Large intestine (tissue), 3 donors: ENCODE data around the gene C6orf136. TPM values are rescaled to one million over a fixed set of nuclear protein-coding genes. Genes with fewer than 3 reads are reported as not detected.
A peak's percentile ranks its signal among the peaks of the same experiment; 100 is the strongest.

Experiments used
- DNase-seq, 2 donors: peaks; one replicate each; pipeline versions ENCODE4 v3.0.0 to v3.0.0-alpha.2; 2013
- H3K27ac ChIP-seq: one replicate; pipeline ENCODE4 v1.5.1; 2013; ENCODE audit warnings: low read length
- H3K27me3 ChIP-seq: 2 replicates; pipeline ENCODE4 v1.6.1; 2013; ENCODE audit warnings: low read length; ENCODE audit not compliant: control insufficient read depth, insufficient read depth
- H3K36me3 ChIP-seq: 2 replicates; pipeline ENCODE4 v1.6.1; 2013; ENCODE audit warnings: low read length; ENCODE audit not compliant: control insufficient read depth, insufficient read depth
- H3K4me1 ChIP-seq: one replicate; pipeline ENCODE4 v1.6.1; 2013; ENCODE audit warnings: low read length; ENCODE audit not compliant: control insufficient read depth, insufficient read depth
- H3K4me3 ChIP-seq: one replicate; pipeline ENCODE4 v1.5.1; 2013; ENCODE audit warnings: low read length
- H3K9me3 ChIP-seq: one replicate; pipeline ENCODE4 v1.6.1; 2013; ENCODE audit warnings: mild to moderate bottlenecking, low read depth, low read length, moderate library complexity; ENCODE audit not compliant: control insufficient read depth
- WGBS: methylation state at CpG from one replicate; pipeline ENCODE4 v1.1.5; 2013; ENCODE audit warnings: low lambda C conversion rate; ENCODE audit not compliant: insufficient coverage; 5-methylcytosine and 5-hydroxymethylcytosine counted together
- polyA plus RNA-seq: library from polyadenylated mRNA; unstranded; fragments of 120-200 nt; gene quantifications from one replicate; pipeline ENCODE4 v1.2.1, GENCODE V29; 2013

Gene C6orf136
- polyA plus RNA-seq, 1 donor = 34.7 TPM

DNA sequence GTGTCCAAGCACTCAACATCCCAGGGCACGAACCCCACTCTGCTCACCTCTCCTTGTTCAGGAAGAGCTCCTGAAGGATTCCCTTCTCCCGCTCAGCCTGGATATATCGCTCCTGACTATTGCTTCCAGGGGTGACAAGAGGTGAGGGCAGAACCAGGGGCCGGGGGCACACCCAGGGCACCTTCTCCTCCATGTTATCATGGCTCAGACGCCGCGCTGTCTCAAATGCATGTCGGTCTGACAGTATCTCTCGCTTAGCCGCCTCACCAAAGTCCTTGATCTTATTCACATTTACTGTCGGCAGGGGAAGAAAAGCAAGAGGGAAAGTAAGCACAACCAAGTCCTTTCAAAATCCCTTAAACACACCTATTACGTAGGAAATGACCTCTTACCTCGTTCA lies 43.0 kb upstream of the C6orf136 start:
- Histone ChIP-seq H3K9me3 (no peaks in the 10 kb centered on the region), H3K4me3 (no peak overlapping the region), H3K27me3 (no peaks in the 10 kb centered on the region), H3K36me3 (peaks cover 79% of the 10 kb centered on the region), H3K4me1 (no peaks in the 10 kb centered on the region), H3K27ac (no peak overlapping the region)
- WGBS = no CpG with 5 or more reads among the region's 13 CpGs
- no peak for DNase-seq

DNA sequence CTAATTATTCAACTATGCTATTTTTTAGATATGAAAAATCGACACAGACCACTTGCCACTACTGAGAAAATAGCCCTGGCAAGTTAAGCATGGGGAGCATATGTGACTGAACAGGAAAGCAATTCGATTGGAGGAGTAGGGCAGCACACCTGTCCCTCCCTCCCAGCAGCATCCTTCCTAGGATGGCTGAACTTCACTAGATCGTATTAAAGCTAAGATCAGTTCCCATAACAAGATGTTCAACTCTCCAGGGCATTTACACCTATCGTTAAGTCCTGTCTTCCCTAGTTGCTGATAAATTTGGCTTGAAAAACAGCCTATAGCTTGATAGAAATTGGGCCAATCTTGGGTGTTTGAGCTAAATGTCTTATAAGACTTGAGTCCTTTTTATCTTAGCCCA lies 36.9 kb upstream of the C6orf136 start:
- DNase-seq = no peak
- peaks cover 13% of the 10 kb centered on the region for H3K4me1 ChIP-seq
- WGBS = no CpG with 5 or more reads among the region's 4 CpGs
- H3K27ac ChIP-seq = no peak overlapping the region
- no peaks in the 10 kb centered on the region for H3K27me3 ChIP-seq
- H3K4me3 ChIP-seq = no peak overlapping the region
- no peaks in the 10 kb centered on the region for H3K9me3 ChIP-seq
- peaks cover 41% of the 10 kb centered on the region for H3K36me3 ChIP-seq

DNA sequence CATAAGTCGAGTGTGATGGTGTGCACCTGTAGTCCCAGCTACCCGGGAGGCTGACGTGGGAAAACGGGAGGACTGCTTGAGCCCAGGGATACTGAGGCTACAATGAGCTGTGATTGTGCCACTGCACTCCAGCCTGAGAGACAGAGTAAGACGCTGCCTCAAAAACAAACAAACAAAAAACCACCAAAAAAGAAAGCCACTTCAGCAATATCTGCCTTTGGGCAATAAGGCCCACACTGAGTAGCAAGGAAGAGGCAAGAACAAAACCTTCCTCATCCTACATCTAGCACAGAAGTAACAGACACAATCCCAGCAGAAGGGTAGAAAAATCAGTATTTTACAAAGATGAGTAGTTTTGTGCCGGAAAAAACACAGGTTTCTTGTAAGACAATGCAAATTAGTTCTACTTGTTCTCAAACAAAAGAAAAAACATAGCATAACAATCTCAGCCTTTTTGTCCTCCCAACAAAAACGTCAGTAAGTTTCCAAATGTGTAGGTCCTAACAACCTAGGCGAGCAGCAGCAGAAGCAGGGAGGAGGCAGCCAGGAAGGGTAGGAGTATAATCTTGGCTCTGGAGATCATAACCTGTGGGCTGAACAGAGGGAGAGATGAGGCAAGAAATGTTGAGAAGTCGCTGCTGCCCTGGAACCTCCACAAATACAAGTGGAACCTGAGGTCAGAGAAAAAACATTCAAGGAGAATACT lies 35.6 kb upstream of the C6orf136 start:
- 92% methylated on average over 2 of the region's 9 CpGs for WGBS
- H3K9me3 ChIP-seq = no peaks in the 10 kb centered on the region
- no peak overlapping the region for H3K4me3 ChIP-seq
- peaks cover 34% of the 10 kb centered on the region for H3K36me3 ChIP-seq
- H3K27me3 ChIP-seq = no peaks in the 10 kb centered on the region
- no peak for DNase-seq
- peaks cover 13% of the 10 kb centered on the region for H3K4me1 ChIP-seq
- no peak overlapping the region for H3K27ac ChIP-seq

DNA sequence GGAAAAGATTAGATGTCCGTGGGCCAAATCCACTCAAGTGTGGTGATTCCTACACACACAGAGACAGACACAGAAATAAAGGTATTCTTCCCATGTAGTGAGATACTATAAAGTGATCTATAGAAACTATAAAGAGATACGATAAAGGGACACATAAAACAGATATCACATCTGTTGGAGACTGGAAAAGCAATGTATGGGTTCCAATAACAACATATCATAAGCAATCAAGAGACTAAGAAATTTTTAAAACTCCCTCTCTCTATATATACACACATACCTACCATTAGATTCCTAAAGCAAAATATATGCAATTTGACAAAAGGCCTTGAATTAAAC lies 35.1 kb upstream of the C6orf136 start:
- WGBS = 86% methylated on average over 1 of the region's 2 CpGs
- no peak for DNase-seq
- Histone ChIP-seq H3K27me3 (no peaks in the 10 kb centered on the region), H3K27ac (no peak overlapping the region), H3K36me3 (peaks cover 35% of the 10 kb centered on the region), H3K4me1 (peaks cover 13% of the 10 kb centered on the region), H3K9me3 (no peaks in the 10 kb centered on the region), H3K4me3 (no peak overlapping the region)

GRCh38 chr6:30612213-30612612 lies 34.7 kb upstream of the C6orf136 start:
- H3K4me1 ChIP-seq = peaks cover 13% of the 10 kb centered on the region
- 50% methylated on average over 1 of the region's 1 CpG for WGBS
- no peak overlapping the region for H3K4me3 ChIP-seq
- no peak overlapping the region for H3K27ac ChIP-seq
- no peaks in the 10 kb centered on the region for H3K9me3 ChIP-seq
- no peak for DNase-seq
- H3K27me3 ChIP-seq = no peaks in the 10 kb centered on the region
- H3K36me3 ChIP-seq = peaks cover 34% of the 10 kb centered on the region

DNA sequence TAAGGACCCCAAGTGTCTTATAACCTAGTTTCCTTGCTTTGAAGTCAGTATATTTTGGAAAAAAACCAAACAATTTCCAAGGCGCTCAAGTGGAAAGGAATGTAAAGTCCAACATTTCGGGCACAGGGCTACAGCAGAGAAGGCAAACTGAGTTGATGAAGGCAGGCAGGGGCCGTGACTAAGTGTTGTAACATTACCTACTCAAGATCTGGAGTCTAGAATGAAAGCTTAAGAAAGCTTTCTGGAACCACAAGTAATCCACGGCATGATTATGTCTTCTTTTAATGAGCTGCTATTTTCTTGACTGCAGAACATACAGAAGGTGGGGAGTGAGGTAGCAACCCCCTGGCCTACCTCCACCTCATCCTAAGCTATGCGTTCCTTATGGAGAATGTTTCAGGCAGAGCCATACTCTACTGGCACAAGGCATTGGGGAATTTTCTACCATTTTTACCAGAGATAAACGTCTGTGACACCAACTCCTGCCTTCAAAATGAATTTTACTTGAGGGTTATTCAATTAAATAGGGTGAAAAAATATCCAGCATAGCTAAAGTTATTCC lies 34.2 kb upstream of the C6orf136 start:
- H3K4me3 ChIP-seq = no peak overlapping the region
- DNase-seq = no peak
- no peaks in the 10 kb centered on the region for H3K9me3 ChIP-seq
- H3K36me3 ChIP-seq = peaks cover 29% of the 10 kb centered on the region
- no peaks in the 10 kb centered on the region for H3K27me3 ChIP-seq
- H3K4me1 ChIP-seq = peaks cover 13% of the 10 kb centered on the region
- no peak overlapping the region for H3K27ac ChIP-seq
- WGBS = no CpG with 5 or more reads among the region's 6 CpGs

DNA sequence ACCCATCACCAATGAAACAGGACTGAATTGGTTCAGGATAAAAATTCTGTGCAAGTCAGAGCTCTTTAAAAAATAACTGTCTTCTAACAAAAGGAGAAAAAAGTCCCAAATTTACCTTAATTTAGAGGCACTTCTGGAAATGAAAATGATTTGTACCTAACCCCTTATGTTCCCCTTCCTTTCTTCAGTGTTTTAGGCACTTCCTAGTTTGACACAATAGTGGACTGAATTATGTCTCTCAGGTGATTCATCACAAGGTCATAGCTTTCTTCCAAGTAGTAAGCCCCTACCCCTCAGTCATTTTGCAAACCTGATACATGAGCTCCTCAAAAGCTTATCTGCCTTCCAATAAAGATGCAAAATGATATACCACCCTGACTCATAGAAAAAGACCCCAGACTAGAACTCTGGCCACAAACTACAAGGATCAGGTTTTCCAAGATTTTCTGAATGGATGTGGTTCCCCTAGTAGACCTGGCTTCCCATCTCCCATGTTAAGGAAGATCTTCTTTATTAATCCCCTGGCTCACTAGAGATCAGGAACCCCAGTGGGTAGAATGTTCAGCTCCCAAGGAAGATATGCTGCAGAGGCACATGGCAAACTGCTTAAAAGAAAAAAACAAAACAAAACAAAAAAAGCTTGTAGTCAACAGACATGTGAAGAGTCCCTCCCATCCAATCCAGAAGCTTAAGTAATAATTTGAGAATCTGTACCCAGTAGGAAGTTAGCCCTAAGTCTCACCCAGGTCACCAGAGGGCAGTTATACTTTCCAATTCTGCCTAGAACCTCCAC lies 33.5 kb upstream of the C6orf136 start:
- no peak for DNase-seq
- Histone ChIP-seq H3K27me3 (no peaks in the 10 kb centered on the region), H3K4me1 (peaks cover 13% of the 10 kb centered on the region), H3K36me3 (peaks cover 24% of the 10 kb centered on the region), H3K4me3 (no peak overlapping the region), H3K9me3 (no peaks in the 10 kb centered on the region), H3K27ac (peak overlapping the region; percentile 99)

DNA sequence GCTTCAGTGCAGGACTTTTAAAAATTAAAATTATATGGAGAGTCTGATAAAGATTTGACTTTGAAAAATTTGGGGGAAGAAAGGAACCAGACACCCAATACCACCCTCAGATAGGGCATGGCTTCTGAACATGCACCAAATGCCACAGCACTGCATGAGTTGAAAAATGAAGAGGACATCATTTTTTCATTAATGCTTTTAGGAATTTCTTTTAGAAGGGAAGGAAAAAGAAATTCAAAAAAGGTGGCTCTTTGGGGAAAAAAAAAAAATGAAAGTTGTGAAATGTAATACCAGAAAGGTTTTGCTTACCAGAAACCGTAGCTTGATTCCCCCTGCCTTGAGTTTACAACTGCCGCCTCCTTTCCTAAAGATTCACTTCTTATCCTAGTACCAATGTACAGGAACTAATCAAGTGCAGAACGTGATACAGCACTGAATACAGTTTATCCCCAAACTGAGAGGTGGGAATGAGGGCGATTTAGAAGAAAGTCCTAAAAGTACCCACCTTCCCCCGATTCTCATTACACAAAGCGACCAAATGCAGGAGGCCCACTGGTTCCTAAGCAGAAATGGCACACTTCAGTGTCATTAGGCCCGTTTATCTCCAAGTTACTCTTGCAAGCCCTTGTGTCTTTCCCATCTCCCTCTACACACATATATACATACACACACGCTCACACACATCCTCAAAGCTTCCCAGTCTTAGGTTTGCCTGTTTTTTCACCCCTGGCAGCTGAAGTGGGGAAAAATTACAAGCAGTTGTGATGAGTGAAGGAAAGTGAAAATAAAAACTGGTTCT lies 32.7 kb upstream of the C6orf136 start:
- 60% methylated on average over 2 of the region's 8 CpGs for WGBS
- DNase-seq = peak in 1 of 2 donors; percentile 53
- Histone ChIP-seq H3K36me3 (peaks cover 16% of the 10 kb centered on the region), H3K4me1 (peaks cover 19% of the 10 kb centered on the region), H3K27ac (peak overlapping the region; percentile 99), H3K4me3 (peak overlapping the region; percentile 39), H3K9me3 (no peaks in the 10 kb centered on the region), H3K27me3 (no peaks in the 10 kb centered on the region)

DNA sequence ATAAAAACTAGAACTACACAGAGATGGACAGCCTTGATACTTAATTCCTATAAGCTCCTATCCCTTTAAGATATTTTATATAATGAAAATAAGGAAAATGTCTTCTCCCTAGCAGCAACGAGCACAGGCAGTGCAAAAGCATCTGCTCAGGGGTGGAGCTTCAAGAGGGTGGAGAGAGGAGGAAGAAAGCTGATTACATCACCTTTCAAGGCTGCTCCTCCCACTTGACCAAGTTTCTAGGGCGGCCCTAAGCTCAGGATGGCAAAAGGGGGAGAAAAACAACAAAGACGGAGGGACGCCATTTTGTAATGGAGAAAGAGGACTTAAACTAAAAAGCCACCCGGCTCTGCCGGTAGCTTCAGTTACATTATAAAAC lies 32.1 kb upstream of the C6orf136 start:
- Histone ChIP-seq H3K4me3 (peak overlapping the region; percentile 71), H3K27me3 (no peaks in the 10 kb centered on the region), H3K27ac (peak overlapping the region; percentile 99), H3K9me3 (no peaks in the 10 kb centered on the region), H3K4me1 (peaks cover 21% of the 10 kb centered on the region), H3K36me3 (peaks cover 18% of the 10 kb centered on the region)
- 0% methylated on average over 2 of the region's 6 CpGs for WGBS
- DNase-seq = peak; percentile 98

DNA sequence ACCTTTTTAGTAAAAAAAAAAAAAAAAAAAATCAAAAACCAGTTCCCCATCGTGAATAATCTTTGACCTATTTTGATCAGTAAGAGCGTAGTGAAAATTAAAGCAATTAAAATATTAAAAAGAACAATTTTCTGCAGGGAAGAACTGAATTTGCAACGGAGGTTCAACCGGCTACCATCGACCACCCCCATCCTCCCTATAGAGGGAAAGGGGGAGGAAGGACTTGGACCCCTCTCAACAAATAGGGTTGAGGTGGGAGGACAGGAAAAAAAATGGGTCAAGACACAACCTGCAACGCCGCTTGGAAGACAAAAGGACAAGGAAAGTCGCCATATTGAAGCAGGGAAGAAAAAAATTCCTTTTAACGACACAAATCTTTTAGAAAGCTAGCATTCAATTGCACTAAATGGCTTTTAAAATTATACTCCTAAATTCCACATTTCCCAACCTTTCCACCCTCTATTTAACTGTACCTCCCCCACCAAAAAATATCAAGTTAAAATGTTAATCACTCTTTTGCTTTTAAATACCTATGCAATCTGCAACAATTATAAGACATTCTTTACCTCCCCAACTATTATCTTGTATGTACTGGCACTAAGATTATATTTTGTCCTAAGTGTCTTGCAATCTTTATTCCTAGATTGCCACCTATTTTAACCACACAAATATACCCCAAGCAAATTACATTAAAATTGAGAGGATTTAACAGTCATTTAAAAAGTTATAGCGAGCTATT lies 31.5 kb upstream of the C6orf136 start:
- 0% methylated on average over 2 of the region's 10 CpGs for WGBS
- no peaks in the 10 kb centered on the region for H3K9me3 ChIP-seq
- peaks cover 21% of the 10 kb centered on the region for H3K4me1 ChIP-seq
- DNase-seq = peak; percentile 57 to 71
- H3K27ac ChIP-seq = peak overlapping the region; percentile 99
- peak overlapping the region; percentile 71 for H3K4me3 ChIP-seq
- H3K36me3 ChIP-seq = peaks cover 22% of the 10 kb centered on the region
- H3K27me3 ChIP-seq = no peaks in the 10 kb centered on the region
